C4-2B (cell line): ENCODE data around the gene CAPRIN1.

Experiments used
- H3K27ac ChIP-seq: fragments of 450-650 bp; 2 replicates; pipeline ENCODE4 v1.5.1; 2017
- ZFX ChIP-seq: fragments of 450-650 bp; IDR thresholded peaks from 2 replicates; pipeline ENCODE4 v1.6.1; 2017
- TF ChIP-seq, protein P1 (sequence below): fragments of 450-650 bp; conservative IDR thresholded peaks from 2 replicates; pipeline ENCODE4 v1.5.1; 2017; ENCODE audit warnings: mild to moderate bottlenecking

CAPRIN1 gene

GRCh38 chr11:34126959-34127848 is 75.7 kb downstream of the CAPRIN1 start:
- TF ChIP-seq ZFX = no peak
- TF ChIP-seq, protein P1, sequence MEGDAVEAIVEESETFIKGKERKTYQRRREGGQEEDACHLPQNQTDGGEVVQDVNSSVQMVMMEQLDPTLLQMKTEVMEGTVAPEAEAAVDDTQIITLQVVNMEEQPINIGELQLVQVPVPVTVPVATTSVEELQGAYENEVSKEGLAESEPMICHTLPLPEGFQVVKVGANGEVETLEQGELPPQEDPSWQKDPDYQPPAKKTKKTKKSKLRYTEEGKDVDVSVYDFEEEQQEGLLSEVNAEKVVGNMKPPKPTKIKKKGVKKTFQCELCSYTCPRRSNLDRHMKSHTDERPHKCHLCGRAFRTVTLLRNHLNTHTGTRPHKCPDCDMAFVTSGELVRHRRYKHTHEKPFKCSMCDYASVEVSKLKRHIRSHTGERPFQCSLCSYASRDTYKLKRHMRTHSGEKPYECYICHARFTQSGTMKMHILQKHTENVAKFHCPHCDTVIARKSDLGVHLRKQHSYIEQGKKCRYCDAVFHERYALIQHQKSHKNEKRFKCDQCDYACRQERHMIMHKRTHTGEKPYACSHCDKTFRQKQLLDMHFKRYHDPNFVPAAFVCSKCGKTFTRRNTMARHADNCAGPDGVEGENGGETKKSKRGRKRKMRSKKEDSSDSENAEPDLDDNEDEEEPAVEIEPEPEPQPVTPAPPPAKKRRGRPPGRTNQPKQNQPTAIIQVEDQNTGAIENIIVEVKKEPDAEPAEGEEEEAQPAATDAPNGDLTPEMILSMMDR = no peak
- H3K27ac ChIP-seq = no peak overlapping the region

GRCh38 chr11:34128824-34129223 is 77.3 kb downstream of the CAPRIN1 start:
- no peak for TF ChIP-seq ZFX

DNA sequence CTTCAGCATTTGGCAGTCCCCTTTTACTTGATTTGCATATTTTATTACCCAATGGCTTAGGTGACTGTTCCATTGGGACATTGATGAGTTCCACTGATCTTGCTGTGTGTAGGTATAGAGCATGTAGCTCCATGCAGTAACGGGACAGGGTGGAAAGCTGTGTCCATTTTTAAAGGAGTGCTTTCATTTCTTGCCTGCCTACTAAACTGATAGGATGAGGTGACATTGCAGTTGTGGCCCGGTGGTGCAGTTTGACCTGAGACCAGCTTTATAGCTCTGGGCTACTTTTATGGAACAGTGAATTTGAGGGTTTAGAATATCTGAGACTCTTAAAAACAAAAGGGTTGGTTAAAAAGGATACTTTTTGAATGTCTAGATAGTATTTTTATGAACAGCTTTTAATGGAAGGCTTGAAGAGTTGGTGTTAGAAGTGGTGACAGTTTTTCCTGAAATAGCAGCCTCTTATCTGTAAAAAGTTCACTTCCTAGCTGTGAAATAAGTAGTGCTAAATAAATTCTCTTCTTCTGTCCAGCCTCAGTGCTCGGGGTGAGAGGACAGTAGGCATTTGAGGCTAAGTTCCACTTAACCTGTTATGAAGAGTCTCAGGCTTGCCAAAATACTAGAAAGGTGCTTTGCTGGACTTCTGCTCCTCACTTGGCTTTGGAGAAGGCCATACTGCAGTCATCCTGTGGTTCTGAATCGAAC is 80.9 kb downstream of the CAPRIN1 start:
- no peak for TF ChIP-seq ZFX
- TF ChIP-seq, protein P1 = no peak
- H3K27ac ChIP-seq = no peak overlapping the region

More at GRCh38 chr11:34128824-34129223, 77.3 kb downstream of the CAPRIN1 start:
- no peak overlapping the region for H3K27ac ChIP-seq

DNA sequence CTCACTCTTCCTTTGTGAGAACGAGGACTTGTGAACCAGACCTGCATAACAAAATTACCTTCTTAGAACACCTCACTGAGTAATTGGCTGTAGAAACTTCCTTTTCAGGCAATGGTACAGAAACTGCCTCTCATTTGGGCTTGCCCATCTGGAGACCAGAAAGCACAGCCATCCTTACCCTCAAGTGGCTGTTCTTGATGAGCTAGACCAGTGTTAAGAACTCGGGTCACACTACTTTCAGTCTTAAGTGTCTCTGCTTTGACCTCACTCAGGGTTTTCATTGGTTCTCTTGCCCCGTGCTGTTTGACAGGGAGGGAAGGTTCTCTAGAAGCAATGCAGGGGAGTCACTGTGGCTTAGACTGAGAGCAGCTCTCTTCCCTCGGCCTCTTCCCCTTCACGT is 83.2 kb downstream of the CAPRIN1 start:
- TF ChIP-seq, protein P1 = no peak
- TF ChIP-seq ZFX = no peak
- no peak overlapping the region for H3K27ac ChIP-seq

DNA sequence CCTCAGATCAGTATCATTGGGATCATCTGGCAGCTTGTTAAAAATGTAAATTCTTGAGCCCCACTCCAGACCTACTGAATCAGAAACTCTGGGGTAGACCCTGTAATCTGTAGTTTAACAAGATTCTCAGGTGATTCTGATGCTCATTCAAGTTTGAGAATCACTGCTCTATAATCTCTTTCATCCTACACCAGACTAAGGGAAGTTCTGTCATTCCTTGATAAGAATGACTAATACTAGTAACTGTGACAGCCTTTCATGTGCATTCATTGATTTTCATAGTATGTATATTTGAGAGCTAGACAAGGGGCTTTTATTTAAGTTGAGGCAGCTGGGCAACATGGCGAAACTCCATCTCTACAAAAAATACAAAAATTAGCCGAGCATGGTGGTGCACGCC is 83.9 kb downstream of the CAPRIN1 start:
- H3K27ac ChIP-seq = no peak overlapping the region
- TF ChIP-seq ZFX = no peak
- TF ChIP-seq, protein P1 = no peak

GRCh38 chr11:34136420-34136819 is 84.9 kb downstream of the CAPRIN1 start:
- H3K27ac ChIP-seq = no peak overlapping the region
- no peak for TF ChIP-seq ZFX
- TF ChIP-seq, protein P1 = no peak

DNA sequence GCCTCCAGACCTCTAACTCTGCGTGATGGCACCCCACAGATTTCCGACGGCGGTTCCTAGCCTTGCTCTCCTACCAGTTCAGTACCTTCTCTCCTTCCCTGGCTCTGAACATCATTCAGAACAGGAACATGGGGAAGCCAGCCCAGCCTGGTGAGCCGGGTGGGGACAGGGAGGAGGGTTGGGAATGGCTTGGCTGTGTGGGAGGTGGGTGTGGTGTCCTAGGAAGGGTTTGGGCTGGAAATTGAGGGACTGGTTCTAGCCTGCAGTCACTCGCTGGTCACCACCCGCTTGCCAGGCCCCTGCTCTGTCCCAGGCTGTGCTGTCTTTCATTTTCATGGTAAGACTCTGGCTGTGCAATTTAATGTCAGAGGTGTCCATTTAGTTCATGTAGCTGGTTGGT is 87.8 kb downstream of the CAPRIN1 start:
- TF ChIP-seq, protein P1 = no peak
- TF ChIP-seq ZFX = no peak
- H3K27ac ChIP-seq = no peak overlapping the region
